HEK293 (cell line): ENCODE measurements around the gene C21orf91.

ENCODE experiments used
- PBX3 ChIP-seq: sonication (generic); formaldehyde crosslinking; IDR thresholded peaks from 2 replicates; pipeline ENCODE4 v1.8.1; 2022; ENCODE audit warnings: mild to moderate bottlenecking, moderate library complexity, missing genetic modification reagents
- ZNF138 ChIP-seq: fragments of 450-650 bp; formaldehyde crosslinking; IDR thresholded peaks from 2 replicates; pipeline ENCODE4 v1.5.1; 2016; ENCODE audit warnings: missing biosample characterization, missing genetic modification characterization, borderline replicate concordance
- TF ChIP-seq, protein P1 (sequence below): fragments of 450-650 bp; formaldehyde crosslinking; IDR thresholded peaks from 2 replicates; pipeline ENCODE4 v1.5.1; 2016; ENCODE audit warnings: missing biosample characterization, missing genetic modification characterization
- TF ChIP-seq, protein P2 (sequence below): fragments of 450-650 bp; formaldehyde crosslinking; IDR thresholded peaks from 2 replicates; pipeline ENCODE4 v1.5.1; 2016; ENCODE audit warnings: missing biosample characterization, missing genetic modification characterization

GRCh38 chr21:17821121-17821520, 2.0 kb upstream of the C21orf91 start:
- TF ChIP-seq ZNF138 (no peak), PBX3 (CRISPR knock-in tag) (no peak)
- TF ChIP-seq, protein P1, sequence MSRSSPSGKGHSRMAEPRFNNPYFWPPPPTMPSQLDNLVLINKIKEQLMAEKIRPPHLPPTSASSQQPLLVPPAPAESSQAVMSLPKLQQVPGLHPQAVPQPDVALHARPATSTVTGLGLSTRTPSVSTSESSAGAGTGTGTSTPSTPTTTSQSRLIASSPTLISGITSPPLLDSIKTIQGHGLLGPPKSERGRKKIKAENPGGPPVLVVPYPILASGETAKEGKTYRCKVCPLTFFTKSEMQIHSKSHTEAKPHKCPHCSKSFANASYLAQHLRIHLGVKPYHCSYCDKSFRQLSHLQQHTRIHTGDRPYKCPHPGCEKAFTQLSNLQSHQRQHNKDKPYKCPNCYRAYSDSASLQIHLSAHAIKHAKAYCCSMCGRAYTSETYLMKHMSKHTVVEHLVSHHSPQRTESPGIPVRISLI = no peak
- TF ChIP-seq, protein P2, sequence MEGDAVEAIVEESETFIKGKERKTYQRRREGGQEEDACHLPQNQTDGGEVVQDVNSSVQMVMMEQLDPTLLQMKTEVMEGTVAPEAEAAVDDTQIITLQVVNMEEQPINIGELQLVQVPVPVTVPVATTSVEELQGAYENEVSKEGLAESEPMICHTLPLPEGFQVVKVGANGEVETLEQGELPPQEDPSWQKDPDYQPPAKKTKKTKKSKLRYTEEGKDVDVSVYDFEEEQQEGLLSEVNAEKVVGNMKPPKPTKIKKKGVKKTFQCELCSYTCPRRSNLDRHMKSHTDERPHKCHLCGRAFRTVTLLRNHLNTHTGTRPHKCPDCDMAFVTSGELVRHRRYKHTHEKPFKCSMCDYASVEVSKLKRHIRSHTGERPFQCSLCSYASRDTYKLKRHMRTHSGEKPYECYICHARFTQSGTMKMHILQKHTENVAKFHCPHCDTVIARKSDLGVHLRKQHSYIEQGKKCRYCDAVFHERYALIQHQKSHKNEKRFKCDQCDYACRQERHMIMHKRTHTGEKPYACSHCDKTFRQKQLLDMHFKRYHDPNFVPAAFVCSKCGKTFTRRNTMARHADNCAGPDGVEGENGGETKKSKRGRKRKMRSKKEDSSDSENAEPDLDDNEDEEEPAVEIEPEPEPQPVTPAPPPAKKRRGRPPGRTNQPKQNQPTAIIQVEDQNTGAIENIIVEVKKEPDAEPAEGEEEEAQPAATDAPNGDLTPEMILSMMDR (tag by site-specific recombination) = no peak
